ENCODE measurements around the gene DNAJB9. TPM values are rescaled to one million over a fixed set of nuclear protein-coding genes. Genes with fewer than 3 reads are reported as not detected.

The DNAJB9 gene
- total and polyA plus RNA-seq, 10 of the 15 experiments (the other 5 are each of a cell fraction or from before 2014, with no cell fraction given): 4.5 to 20.9 (median 8.8) TPM

DNA sequence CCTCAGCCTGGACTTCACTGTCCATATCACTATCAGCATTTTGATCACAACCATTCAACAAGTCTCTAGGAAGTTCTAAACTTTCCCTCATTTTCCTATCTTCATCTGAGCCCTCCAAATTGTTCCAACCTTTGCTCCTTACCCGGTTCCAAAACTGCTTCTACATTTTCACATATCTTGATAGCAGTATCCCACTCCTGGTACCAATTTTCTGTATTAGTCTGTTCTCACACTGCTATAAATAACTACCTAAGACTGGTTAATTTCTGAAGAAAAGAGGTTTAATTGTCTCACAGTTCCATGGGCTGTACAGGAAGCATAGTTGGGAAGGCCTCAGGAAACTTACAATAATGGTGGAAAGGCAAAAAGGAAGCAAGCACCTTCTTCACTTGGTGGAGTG, 12.1 kb upstream of the DNAJB9 start:
- Histone ChIP-seq H3K36me3 (ENCODE audit: control insufficient read depth in 2 of 2, insufficient read depth in 2 of 2, low read length in 1 of 2) (no peaks in the 10 kb centered on the region), H3K4me2 (ENCODE audit: control insufficient read depth, insufficient read depth) (no peak overlapping the region), H3K9me3 (replicated peaks; ENCODE audit: control insufficient read depth, insufficient read depth, low read length) (peaks cover 12% of the 10 kb centered on the region; the same call in 2 of the 3 replicates), H3K4me1 (ENCODE audit: control insufficient read depth, insufficient read depth, low read length) (no peaks in the 10 kb centered on the region), H2AFZ (ENCODE audit: control insufficient read depth, low read depth, low read length) (no peak overlapping the region), H3K79me2 (ENCODE audit: control insufficient read depth, insufficient read depth, low read length) (no peaks in the 10 kb centered on the region), H4K20me1 (ENCODE audit: control insufficient read depth, insufficient read depth) (no peaks in the 10 kb centered on the region), H3K27ac (ENCODE audit: control insufficient read depth, insufficient read depth) (no peak overlapping the region), H3K4me3 (no peak overlapping the region), H3K27me3 (replicated peaks in 1 of 2; ENCODE audit: control insufficient read depth in 2 of 2, insufficient read depth in 2 of 2, low read length in 1 of 2) (no peaks in the 10 kb centered on the region), H3K9ac (ENCODE audit: control insufficient read depth, insufficient read depth, low read length) (no peak overlapping the region)
- ChIA-PET SMC1A (ENCODE audit: uncharacterized antibody, unreplicated experiment) (no interaction called here), RAD21 (ENCODE audit: unreplicated experiment) (no interaction called here), CTCF (no interaction called here), POLR2A (no interaction called here)
- BruUV-seq (replicated peaks): no TSS peak
- DNase-seq (ENCODE audit: low read depth, low spot score) (no peak), ATAC-seq (no peak), FAIRE-seq (no peak)
- no peak for TF ChIP-seq RFX5 (IDR thresholded peaks at IDR 0.05; ENCODE audit: low read depth, low read length)
- TF ChIP-seq NFIC (IDR thresholded peaks at IDR 0.05; ENCODE audit: low read depth, low read length): no peak
- TF ChIP-seq, protein P1, sequence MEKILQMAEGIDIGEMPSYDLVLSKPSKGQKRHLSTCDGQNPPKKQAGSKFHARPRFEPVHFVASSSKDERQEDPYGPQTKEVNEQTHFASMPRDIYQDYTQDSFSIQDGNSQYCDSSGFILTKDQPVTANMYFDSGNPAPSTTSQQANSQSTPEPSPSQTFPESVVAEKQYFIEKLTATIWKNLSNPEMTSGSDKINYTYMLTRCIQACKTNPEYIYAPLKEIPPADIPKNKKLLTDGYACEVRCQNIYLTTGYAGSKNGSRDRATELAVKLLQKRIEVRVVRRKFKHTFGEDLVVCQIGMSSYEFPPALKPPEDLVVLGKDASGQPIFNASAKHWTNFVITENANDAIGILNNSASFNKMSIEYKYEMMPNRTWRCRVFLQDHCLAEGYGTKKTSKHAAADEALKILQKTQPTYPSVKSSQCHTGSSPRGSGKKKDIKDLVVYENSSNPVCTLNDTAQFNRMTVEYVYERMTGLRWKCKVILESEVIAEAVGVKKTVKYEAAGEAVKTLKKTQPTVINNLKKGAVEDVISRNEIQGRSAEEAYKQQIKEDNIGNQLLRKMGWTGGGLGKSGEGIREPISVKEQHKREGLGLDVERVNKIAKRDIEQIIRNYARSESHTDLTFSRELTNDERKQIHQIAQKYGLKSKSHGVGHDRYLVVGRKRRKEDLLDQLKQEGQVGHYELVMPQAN (conservative IDR thresholded peaks at IDR 0.05): no peak
- TF ChIP-seq, protein P2, sequence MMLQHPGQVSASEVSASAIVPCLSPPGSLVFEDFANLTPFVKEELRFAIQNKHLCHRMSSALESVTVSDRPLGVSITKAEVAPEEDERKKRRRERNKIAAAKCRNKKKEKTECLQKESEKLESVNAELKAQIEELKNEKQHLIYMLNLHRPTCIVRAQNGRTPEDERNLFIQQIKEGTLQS (IDR thresholded peaks at IDR 0.05; ENCODE audit: borderline replicate concordance, extremely low read depth, low read depth, low read length): no peak
- TF ChIP-seq ZZZ3 (IDR thresholded peaks at IDR 0.05; ENCODE audit: control insufficient read depth, insufficient read length, low read depth): no peak
- TF ChIP-seq TCF7 (IDR thresholded peaks at IDR 0.05; ENCODE audit: borderline replicate concordance): no peak
- TF ChIP-seq MTA3 (IDR thresholded peaks at IDR 0.05; ENCODE audit: borderline replicate concordance, low read length): no peak
- TF ChIP-seq, protein P3, sequence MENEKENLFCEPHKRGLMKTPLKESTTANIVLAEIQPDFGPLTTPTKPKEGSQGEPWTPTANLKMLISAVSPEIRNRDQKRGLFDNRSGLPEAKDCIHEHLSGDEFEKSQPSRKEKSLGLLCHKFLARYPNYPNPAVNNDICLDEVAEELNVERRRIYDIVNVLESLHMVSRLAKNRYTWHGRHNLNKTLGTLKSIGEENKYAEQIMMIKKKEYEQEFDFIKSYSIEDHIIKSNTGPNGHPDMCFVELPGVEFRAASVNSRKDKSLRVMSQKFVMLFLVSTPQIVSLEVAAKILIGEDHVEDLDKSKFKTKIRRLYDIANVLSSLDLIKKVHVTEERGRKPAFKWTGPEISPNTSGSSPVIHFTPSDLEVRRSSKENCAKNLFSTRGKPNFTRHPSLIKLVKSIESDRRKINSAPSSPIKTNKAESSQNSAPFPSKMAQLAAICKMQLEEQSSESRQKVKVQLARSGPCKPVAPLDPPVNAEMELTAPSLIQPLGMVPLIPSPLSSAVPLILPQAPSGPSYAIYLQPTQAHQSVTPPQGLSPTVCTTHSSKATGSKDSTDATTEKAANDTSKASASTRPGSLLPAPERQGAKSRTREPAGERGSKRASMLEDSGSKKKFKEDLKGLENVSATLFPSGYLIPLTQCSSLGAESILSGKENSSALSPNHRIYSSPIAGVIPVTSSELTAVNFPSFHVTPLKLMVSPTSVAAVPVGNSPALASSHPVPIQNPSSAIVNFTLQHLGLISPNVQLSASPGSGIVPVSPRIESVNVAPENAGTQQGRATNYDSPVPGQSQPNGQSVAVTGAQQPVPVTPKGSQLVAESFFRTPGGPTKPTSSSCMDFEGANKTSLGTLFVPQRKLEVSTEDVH (IDR thresholded peaks at IDR 0.05; ENCODE audit: low read depth, partially characterized antibody): no peak
- TF ChIP-seq, protein P4, sequence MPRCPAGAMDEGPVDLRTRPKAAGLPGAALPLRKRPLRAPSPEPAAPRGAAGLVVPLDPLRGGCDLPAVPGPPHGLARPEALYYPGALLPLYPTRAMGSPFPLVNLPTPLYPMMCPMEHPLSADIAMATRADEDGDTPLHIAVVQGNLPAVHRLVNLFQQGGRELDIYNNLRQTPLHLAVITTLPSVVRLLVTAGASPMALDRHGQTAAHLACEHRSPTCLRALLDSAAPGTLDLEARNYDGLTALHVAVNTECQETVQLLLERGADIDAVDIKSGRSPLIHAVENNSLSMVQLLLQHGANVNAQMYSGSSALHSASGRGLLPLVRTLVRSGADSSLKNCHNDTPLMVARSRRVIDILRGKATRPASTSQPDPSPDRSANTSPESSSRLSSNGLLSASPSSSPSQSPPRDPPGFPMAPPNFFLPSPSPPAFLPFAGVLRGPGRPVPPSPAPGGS (IDR thresholded peaks at IDR 0.05; ENCODE audit: borderline replicate concordance, insufficient read depth, low read depth, low read length, poor library complexity, severe bottlenecking): no peak
- no peak for TF ChIP-seq ZNF217 (IDR thresholded peaks at IDR 0.05)
- TF ChIP-seq POLR2A (IDR thresholded peaks at IDR 0.05; ENCODE audit: low read depth, low read length): no peak
- no peak for TF ChIP-seq FOXM1 (IDR thresholded peaks at IDR 0.05; ENCODE audit: low read depth, low read length)
- no peak for TF ChIP-seq SMARCA5 (IDR thresholded peaks at IDR 0.05)
- no peak for TF ChIP-seq KAT2A (conservative IDR thresholded peaks at IDR 0.05; ENCODE audit: control insufficient read depth, low read depth, low read length)
- no peak for TF ChIP-seq YBX1 (IDR thresholded peaks at IDR 0.05)
- no peak for TF ChIP-seq GABPA (IDR thresholded peaks at IDR 0.05; ENCODE audit: low read depth)
- TF ChIP-seq TARDBP (IDR thresholded peaks at IDR 0.05; ENCODE audit: borderline replicate concordance): no peak
- TF ChIP-seq, protein P5, sequence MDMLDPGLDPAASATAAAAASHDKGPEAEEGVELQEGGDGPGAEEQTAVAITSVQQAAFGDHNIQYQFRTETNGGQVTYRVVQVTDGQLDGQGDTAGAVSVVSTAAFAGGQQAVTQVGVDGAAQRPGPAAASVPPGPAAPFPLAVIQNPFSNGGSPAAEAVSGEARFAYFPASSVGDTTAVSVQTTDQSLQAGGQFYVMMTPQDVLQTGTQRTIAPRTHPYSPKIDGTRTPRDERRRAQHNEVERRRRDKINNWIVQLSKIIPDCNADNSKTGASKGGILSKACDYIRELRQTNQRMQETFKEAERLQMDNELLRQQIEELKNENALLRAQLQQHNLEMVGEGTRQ (IDR thresholded peaks at IDR 0.05; ENCODE audit: borderline replicate concordance, low read depth, low read length): no peak
- intact Hi-C loops (cut with micrococcal nuclease; ENCODE audit: unreplicated experiment) (no loop called here), in situ Hi-C loops (cut with MboI) (no loop called here)
- 93% methylated on average over 1 of the region's 1 CpG for WGBS (ENCODE audit: insufficient coverage, insufficient replicate concordance, low lambda C conversion rate, missing lambda C conversion rate)
